Right lobe of liver (tissue), 4 donors: Measurements from ENCODE around the gene DGKE.

Experiments used
- POLR2A ChIP-seq: fragments of 450-650 bp; IDR thresholded peaks from one replicate; pipeline ENCODE4 v1.6.1; 2017; ENCODE audit warnings: antibody characterized with exemption, mild to moderate bottlenecking
- TF ChIP-seq, protein P1 (sequence below), 4 donors: fragments of 200-600 bp in 3 of 4; fragments of 450-650 bp in 1 of 4; IDR thresholded peaks; one replicate each; pipeline versions ENCODE4 v1.5.1 to v1.8.0; 2016 to 2022; ENCODE audit warnings: antibody characterized with exemption in 4 of 4, mild to moderate bottlenecking in 2 of 4
- donor health status: DM: no; HTN: no; CAD: no.
- donor health status: DM: no; HTN: no; CAD: no.
- donor health status: DM: no; HTN: yes; CAD: no.

DNA sequence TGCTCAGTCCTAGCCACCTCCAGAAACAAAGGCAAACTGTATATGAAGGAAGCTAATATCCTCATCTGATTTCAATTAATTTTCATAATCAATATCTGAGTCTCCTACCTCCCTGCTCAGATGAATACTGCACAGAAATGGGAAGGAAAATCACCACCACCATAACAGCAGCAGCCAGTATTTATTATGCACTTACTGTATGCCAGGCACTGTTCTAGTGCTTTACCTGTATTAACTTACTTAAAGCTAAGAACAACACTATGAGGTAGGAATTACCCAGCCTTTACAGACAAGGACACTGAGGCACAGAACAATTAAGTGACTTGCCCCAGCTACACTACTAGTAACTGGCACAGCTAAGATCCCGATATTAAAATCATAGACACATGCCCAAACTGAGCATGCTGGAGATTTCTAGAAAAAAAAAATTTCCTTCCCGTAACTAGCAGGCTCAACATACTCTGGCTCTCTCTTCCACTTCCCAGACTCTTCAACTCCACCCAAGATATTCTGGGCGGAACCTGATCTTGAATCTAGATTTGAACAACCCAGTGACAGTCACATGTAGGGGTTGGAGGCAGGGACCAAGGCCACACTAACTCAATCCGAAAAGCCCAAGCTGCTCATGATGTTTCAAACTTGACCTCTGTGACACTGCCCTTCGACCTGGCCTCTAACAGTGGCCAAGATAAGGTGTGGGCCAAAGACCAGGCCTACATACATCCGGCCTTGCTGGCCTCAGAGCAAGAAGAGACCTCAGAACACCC lies 76.0 kb downstream of the DGKE start:
- TF ChIP-seq, protein P1, sequence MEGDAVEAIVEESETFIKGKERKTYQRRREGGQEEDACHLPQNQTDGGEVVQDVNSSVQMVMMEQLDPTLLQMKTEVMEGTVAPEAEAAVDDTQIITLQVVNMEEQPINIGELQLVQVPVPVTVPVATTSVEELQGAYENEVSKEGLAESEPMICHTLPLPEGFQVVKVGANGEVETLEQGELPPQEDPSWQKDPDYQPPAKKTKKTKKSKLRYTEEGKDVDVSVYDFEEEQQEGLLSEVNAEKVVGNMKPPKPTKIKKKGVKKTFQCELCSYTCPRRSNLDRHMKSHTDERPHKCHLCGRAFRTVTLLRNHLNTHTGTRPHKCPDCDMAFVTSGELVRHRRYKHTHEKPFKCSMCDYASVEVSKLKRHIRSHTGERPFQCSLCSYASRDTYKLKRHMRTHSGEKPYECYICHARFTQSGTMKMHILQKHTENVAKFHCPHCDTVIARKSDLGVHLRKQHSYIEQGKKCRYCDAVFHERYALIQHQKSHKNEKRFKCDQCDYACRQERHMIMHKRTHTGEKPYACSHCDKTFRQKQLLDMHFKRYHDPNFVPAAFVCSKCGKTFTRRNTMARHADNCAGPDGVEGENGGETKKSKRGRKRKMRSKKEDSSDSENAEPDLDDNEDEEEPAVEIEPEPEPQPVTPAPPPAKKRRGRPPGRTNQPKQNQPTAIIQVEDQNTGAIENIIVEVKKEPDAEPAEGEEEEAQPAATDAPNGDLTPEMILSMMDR (IDR thresholded peaks at IDR 0.05): no peak
- TF ChIP-seq POLR2A: no peak
